ENCODE measurements around the gene ZNF365. TPM values are rescaled to one million over a fixed set of nuclear protein-coding genes. Genes with fewer than 3 reads are reported as not detected.
A peak's percentile ranks its signal among the peaks of the same experiment; 100 is the strongest.
"Not testable (repeated sequence)": the region's sequence is repeated elsewhere in the genome, so short reads cannot be mapped to it uniquely, and the experiment has no call there.

The ZNF365 gene
- total RNA-seq, 1 donor from 2014 or later = not detected

DNA sequence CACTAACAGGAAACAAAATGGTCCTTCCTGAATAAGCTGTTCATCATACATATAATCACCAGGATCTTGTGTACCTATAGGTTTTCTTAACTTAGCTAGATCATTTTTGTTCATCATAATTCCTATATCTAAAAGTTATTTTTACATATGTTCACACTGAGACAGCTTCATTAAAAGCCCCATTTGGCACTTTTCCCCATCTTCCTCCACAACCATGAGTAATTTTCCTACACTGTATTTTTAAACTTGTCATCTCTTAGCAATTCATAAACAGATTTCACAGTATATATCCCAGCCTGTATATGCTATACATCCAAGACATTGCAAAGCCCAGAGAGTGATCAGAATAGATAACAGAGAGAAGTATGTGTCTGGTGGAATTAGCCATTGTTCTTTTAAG lies 28.3 kb downstream of the ZNF365 start:
- intact Hi-C loops (cut with DNase I) = no loop called here
- no peak for ATAC-seq

DNA sequence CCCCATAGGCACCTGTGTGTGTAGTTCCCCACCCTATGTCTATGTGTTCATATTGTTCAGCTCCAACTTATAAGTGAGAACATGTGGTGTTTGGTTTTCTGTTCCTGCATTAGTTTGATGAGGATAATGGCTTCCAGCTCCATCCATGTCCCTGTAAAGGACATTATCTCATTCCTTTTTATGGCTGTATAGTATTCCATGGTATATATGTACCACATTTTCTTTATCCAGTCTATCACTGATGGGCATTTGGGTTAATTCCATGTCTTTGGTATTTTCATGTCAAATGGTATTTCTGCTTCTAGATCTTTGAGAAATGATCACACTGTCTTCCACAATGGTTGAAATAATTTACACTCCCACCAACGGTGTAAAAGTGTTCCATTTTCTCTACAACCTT lies 36.4 kb downstream of the ZNF365 start:
- ATAC-seq; intact Hi-C loops (cut with DNase I); DNase-seq (ENCODE audit: missing footprints): not testable (repeated sequence)

More for the DNA sequence above, 28.3 kb downstream of the ZNF365 start:
- DNase-seq (ENCODE audit: missing footprints) = no peak

DNA sequence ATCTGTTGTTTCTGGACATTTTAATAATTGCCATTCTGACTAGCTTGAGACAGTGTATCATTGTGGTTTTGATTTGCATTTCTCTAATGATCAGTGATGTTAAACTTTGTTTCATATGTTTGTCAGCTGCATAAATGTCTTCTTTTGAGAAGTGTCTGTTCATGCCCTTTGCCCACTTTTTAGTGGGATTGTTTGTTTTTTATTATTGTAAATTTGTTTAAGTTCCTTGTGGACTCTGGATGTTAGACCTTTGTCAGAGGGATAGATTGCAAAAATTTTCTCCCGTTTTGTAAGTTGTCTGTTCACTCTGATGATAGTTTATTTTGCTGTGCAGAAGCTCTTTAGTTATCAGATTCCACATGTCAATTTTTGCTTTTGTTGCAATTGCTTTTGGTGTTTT lies 36.8 kb downstream of the ZNF365 start:
- intact Hi-C loops (cut with DNase I) = not testable (repeated sequence)

DNA sequence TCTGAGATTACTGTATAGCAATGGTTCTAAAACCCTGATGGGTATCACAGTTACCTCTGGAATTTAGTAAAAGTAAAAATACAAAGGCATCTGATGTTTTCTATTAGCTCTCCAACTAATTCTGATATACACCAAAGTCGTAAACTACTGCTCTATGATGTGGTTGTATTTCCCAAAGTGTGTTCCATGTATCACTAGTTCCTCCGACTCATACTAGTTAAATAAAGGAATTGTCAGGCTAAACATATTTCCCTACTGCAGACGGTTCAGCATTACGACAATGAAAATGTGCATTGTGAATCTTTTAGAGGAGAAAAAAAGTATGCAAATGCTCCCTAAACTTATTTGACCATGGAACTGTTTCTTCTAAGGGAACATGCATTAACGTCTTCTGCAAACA lies 38.9 kb downstream of the ZNF365 start:
- no peak for DNase-seq (ENCODE audit: missing footprints)
- ATAC-seq = no peak
- intact Hi-C loops (cut with DNase I) = no loop called here

More for the DNA sequence above, 36.8 kb downstream of the ZNF365 start:
- not testable (repeated sequence) for DNase-seq (ENCODE audit: missing footprints); ATAC-seq

DNA sequence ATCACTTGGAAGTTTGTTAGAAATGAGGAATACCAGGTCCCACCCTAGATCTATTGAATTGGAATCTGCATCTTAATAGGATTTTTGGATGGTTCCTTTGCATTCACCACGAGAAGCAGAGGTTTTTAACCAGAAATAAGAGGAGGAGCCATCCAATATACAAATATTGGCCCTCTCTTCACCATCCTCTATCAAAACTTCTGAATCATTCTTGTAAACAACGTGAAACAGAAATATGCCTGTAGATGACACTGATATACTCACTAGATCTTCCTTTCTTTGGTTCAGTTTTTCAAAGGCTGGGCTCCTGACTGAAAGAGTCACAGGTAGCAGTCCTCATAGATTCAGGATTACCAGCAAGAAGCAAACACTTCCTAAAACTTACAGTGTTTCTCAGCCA lies 39.5 kb downstream of the ZNF365 start:
- intact Hi-C loops (cut with DNase I) = no loop called here

DNA sequence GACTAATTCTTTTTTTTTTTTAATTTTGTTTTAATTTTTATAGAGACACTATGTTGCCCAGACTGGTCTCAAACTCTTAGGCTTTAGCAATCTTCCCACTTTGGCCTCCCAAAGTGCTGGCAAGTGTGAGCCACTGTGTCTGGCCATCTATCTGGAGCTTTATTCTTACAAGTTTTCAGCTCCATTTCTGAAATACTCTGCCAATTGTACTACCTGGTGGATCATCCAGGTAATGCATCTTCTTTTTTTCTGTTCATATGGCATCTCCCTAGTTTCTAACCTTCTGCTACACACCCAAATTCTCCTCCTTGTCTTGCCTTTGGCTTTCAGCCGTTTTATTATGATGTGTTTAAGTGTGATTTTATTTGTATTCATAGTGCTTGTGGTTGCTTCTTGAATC lies 40.2 kb downstream of the ZNF365 start:
- ATAC-seq = no peak
- no peak for DNase-seq (ENCODE audit: missing footprints)
- intact Hi-C loops (cut with DNase I) = no loop called here

More for the DNA sequence above, 39.5 kb downstream of the ZNF365 start:
- no peak for ATAC-seq
- DNase-seq (ENCODE audit: missing footprints) = no peak

DNA sequence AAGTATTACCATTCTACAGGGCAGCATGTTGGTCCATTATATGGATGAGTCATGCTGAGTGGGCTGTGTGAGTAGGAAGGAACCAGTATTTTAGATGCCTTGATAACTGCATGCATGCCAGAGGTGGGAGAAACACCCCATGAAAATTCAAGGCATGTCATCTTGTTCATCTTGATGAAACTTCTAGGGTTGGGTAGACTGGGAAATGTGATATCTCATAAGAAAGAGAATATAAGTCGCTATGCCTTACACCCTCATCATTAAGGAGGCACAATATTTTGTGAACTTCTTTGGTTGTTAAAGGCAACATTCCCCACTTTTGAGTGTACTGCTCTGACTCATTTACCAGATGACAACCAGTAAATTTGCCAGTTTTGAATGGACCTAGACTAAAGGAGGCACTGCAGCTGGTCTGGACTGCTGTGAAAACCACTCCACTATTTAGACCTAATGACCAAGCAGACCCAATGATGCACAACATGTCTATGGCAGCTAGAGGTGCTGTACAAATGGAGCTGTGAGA lies 48.0 kb downstream of the ZNF365 start:
- intact Hi-C loops (cut with DNase I) = no loop called here

DNA sequence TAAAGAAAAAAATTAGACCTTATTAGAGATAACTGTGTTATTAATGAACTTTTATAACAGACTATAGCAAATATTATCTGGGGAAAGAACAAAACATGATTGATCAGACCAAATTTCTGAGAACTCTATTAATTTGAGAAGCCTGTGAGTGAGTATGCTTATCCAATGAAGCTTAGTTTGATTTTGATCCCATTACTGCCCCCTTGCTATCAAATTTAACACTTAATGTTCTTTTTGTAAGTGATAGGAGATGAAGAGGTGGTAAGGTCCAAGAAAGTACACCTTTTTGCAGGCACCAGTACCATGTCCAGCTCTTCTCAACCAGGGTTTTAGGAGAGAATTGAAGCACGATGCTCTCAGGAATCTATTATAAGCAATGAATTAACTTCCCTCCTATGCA lies 49.9 kb downstream of the ZNF365 start:
- DNase-seq (ENCODE audit: missing footprints) (no peak), ATAC-seq (no peak)
- intact Hi-C loops (cut with DNase I) = no loop called here

More for the DNA sequence above, 48.0 kb downstream of the ZNF365 start:
- DNase-seq (ENCODE audit: missing footprints) = no peak
- no peak for ATAC-seq

DNA sequence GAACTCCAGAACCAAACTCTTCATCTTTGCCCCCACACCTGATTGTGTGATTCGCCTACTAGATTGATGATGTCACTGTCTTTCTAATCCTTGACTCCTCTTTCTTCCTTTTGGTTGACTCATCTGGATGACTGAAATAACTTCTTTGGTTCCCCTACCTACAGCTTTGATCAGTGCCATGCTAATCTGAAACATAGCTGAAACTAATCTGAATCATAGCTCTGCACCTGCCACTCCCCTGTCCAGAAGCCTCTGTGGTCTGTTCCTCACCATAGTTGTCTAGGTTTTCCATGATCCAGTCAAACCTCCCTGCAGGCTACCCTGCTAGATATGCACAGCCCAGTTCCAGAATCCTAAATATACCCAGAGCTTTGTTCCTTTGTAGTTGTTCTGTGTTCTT lies 51.9 kb downstream of the ZNF365 start:
- no peak for ATAC-seq
- intact Hi-C loops (cut with DNase I) = no loop called here
- no peak for DNase-seq (ENCODE audit: missing footprints)

DNA sequence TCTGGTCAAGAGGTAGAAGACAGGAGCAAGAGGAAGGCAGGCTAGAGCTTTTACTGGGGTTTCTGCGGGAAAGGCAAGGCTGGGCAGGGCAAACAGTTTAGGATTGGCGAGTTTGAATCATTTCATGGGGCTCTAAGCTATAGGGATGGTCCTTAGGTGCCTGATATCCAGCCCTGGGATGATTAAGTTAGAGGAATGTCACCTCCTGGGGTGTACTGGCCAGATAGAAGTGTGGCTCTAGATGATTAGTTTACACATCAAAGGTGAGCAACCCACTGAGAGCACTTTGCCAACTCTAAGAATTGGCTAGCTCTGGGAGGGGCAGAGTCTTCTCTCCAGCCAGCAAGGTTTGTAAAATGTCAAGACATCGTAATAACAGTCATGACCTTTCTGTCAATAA lies 52.4 kb downstream of the ZNF365 start:
- intact Hi-C loops (cut with DNase I) = no loop called here
- DNase-seq (ENCODE audit: missing footprints) = no peak
- no peak for ATAC-seq

DNA sequence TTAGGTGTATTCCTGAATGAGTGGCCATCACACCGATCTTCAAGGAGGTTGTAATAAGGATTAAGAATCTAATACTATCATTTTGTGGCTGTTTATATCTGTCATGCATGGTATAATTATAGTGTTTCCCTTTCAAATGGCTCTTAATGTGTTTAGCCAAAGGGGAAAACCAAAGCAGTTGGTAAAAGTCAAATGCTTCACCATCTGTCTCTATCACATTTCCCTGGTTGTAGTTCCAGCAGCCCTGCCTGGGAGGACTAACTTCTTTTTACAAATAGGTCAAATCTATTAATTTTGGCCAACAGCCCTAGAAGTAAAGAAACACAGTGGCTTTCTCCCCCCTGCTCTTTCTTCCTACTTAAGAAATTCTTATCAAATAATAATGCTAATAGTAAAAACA lies 56.7 kb downstream of the ZNF365 start:
- DNase-seq (ENCODE audit: missing footprints) = no peak
- intact Hi-C loops (cut with DNase I) = no loop called here
- ATAC-seq = no peak

DNA sequence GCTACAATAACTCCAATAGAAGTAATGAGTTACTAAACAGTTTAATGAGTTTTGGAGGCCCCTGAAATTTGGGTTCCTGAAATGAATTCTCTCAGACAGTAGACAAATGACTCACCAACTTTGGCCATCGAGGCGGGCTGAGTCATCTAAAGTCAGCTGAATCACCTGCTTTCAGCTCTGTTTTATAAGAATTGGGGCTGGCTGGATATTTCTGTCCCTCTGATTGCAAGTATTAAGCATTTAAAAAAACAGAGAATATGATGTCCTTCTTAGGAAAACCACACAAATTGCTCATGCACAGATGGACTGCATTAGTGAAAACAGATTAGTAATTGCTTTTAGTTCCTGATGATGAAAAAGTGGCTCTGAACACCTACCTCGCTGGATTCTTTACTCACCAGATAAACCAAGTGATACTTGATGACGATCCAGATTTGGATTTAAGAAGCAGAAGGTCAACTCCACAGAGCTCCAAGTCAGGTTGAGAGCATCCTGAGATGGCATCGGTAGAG lies 59.1 kb downstream of the ZNF365 start:
- intact Hi-C loops (cut with DNase I) = no loop called here
- DNase-seq (ENCODE audit: missing footprints) (no peak), ATAC-seq (no peak)

DNA sequence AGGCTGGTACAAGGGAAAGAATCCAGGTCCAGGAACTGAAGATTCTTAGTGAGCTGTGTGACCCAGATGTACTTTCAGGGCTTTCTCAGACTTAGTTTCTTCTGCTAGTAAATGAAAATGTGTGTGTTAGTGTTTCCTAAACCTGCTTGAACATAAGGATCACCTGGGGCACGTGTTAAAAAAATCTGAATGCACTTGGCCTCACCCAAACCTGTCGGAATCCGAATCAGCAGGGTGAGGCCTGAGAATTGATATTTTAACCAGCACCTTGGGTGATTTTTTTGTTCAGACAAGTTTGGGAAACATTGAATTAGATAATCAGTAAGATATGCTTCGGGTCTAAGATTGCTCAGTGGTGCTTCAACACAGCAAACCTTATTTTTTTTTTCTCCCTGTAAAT lies 59.7 kb downstream of the ZNF365 start:
- no peak for ATAC-seq
- intact Hi-C loops (cut with DNase I) = no loop called here
- no peak for DNase-seq (ENCODE audit: missing footprints)

DNA sequence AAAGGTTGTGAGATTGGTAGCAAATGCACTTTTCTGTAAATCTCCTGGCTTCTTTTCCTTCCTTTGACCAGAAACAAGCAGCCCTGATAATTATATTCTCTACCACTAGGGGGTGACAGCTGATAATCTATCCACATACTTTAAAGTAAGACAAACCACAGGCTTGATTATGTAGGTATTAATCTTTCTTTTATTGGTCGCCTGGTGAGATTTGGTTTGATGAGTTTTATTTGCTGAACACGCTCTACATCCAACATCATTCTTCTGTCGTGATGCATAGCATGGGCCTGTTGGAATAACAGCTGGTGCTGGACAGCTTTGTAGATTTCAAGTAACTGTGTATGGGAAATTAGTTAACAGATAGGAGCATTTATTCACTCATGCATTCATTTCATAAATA lies 63.5 kb downstream of the ZNF365 start:
- intact Hi-C loops (cut with DNase I) = loop anchor here (1.0 to 5.0 kb wide), 4 partner anchors 155 to 720 kb away; no protein-coding TSS in a partner anchor
- ATAC-seq (no peak), DNase-seq (ENCODE audit: missing footprints) (no peak)

DNA sequence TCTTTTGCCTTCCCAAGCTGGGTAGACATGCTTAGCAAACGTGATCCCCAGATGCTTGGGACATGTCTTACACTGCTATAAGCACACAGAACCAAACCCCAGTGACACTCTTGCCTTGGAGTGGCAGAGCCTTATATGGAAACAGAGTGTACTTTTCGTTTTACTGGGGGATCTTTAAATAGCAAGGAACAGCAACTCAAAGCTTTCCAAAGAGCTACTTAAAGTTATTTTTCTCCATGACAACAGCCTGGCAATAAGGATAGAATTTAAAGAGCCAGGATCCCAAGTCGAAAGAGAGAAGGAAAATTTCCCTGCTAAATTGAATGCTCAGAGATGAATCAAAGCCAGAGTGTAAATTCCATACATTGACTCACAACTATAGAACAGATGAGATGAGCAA lies 67.8 kb downstream of the ZNF365 start:
- DNase-seq (ENCODE audit: missing footprints) (no peak), ATAC-seq (peak; percentile 54)
- intact Hi-C loops (cut with DNase I) = no loop called here

DNA sequence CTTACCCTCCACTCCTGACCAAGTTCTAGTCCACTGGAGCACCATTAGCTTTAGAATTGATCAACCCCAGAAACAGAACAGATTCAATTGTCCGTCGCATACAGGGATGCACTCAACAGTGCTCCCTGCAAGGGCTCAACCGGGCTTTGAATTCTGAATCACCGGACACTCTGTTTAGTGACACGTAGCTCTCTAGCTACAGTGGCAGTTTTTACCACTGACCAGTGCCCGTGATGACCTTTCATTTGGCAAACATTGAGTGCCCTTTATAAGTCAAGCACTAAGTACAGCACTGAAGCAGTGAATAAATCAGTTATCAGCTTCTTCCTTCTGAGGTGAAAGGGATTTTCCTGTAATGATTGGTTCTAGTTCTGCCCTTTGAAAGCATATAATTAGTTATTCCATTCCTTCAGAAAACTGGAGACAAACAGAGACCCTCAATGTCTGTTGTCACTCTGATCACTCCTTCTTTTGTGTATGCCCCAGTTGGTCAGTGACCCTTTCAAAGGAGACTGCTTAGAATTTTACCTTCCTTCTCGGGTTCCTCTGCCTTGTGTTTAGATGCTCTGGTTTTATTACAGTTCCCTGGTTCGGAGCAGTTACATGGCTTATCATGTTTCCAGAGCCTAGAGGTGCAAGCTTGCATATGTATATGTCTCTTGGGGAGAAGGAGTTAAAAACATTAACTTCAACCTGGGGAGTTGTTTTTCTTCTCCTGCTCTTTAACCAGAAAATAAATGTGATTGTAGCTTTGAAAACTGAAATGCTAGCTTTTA lies 68.9 kb downstream of the ZNF365 start:
- intact Hi-C loops (cut with DNase I) = no loop called here
- no peak for DNase-seq (ENCODE audit: missing footprints)
- ATAC-seq = no peak

DNA sequence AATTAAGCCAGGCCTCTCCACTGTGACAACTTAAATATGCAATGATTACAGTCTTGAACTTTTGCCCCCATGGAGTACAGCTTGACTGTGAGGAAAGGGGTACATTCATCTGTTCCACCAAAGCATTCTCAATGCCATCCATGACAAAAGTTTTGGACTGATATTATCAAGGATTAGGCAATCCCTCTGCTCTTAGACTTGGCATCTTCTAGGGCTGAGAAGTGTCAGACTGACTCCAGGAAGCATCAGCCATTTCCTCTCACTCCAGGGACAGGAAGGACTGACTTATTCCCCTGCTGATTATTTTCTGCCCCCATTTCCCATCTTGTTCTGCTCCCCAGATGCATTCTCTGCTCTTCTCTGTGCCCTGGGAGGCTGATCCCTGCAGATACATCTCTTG lies 69.7 kb downstream of the ZNF365 start:
- intact Hi-C loops (cut with DNase I) = no loop called here
- no peak for ATAC-seq
- DNase-seq (ENCODE audit: missing footprints) = no peak

DNA sequence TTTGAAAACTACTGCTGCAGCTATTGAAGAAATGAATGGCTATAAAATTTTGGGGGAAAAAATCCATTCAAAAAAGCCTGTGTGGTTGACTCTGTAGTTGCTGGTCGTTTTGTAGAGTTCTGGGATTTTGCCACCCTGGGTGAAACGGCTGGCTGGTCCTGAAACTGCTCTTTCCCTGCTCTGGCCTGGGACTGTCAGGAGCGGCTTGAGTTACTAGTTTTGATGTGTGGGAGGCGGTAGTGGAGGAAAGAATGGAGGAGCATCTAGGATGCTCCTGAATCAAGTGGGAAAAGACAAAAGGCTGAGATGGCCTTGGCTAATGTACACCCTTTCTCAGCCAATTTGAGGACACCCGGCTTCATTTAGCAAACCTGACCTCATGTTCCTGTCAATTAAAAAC lies 72.5 kb downstream of the ZNF365 start:
- DNase-seq (ENCODE audit: missing footprints) = no peak
- intact Hi-C loops (cut with DNase I) = no loop called here
- ATAC-seq = no peak

DNA sequence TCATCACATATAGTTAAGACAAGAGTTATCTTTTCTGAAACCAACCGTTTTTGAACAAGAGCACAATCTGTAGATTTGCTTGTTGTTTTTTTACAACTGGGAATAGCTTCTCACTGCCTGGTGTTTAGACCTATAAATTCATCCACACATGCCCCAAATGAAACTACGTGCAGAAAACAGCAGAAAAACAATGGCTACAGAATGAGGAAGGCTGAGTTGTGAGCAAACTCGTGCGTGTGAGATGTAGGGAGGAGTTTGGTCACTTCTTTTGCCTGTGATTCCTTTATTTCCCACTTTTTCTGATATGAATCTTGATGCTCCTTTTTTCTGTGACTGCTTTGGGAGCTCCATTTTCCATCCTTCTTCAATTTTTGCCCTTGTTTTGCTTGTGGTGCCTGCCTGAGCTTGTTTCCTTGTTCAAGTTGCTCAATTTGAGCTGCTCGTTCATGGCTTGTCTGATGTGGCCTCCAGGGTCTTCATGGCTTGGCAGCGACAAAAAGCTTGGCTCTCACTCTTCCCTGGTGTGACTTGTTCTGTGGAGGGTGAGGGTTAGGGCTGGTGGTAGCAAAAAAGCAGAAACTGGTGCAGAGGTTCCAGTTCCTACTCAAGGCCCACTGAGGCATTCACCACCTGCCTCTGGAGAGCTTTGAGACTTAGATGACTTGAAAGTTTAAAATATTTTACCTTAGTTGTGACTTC lies 76.9 kb downstream of the ZNF365 start:
- ATAC-seq = no peak
- intact Hi-C loops (cut with DNase I) = no loop called here
- DNase-seq (ENCODE audit: missing footprints) = no peak

DNA sequence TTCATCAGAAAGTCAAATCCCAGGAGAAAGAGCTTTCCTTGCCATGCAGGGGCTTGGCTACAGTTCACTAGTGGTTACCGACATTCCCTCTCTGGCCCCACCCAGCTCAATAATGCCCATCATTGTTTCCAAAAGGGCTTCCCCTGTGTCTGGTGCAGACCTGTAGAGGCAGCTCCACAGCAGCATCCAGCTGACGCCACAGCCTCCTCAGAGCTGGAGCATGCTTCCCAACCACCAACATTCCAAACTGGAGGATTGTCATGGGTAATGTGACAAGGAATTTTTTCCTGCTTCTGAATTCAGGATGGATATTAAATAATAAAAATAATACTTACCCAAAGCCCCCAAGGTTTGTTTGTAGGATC lies 77.4 kb downstream of the ZNF365 start:
- intact Hi-C loops (cut with DNase I) = no loop called here
- DNase-seq (ENCODE audit: missing footprints) = no peak
- ATAC-seq = no peak

Measured in Right ventricle myocardium inferior (tissue), 1 donor.